Stomach (tissue), 4 donors: Measurements from ENCODE around the gene TRIM75.

ENCODE experiments used
- CTCF ChIP-seq, 7 experiments: fragments of 450-650 bp in 4 of 7; fragments of 200-600 bp in 3 of 7; sonication (generic) in 3 of 7; IDR thresholded peaks; one replicate each; pipeline ENCODE4 v1.5.1; 2016 to 2019; ENCODE audit warnings: antibody characterized with exemption in 7 of 7, control low read depth in 2 of 7, mild to moderate bottlenecking in 1 of 7
- POLR2A ChIP-seq, 4 donors: fragments of 450-650 bp; IDR thresholded peaks; one replicate each; pipeline ENCODE4 v1.6.1; 2016; ENCODE audit warnings: antibody characterized with exemption in 4 of 4, control low read depth in 2 of 4, mild to moderate bottlenecking in 1 of 4, moderate library complexity in 1 of 4

- no peak for TF ChIP-seq CTCF (IDR thresholded peaks at IDR 0.05)
- TF ChIP-seq POLR2A (IDR thresholded peaks at IDR 0.05): no peak
These were observed 32.3 kb downstream of the TRIM75 start for GRCh38 chr4:165085946-165086345.
